ENCODE measurements around the gene RIPOR3. TPM values are rescaled to one million over a fixed set of nuclear protein-coding genes. Genes with fewer than 3 reads are reported as not detected.

Gene RIPOR3
- total and polyA plus RNA-seq, 9 of the 15 experiments (the other 6 are each of a cell fraction or from before 2014, with no cell fraction given), result 3.3 to 62.7 (median 21.4) TPM

DNA sequence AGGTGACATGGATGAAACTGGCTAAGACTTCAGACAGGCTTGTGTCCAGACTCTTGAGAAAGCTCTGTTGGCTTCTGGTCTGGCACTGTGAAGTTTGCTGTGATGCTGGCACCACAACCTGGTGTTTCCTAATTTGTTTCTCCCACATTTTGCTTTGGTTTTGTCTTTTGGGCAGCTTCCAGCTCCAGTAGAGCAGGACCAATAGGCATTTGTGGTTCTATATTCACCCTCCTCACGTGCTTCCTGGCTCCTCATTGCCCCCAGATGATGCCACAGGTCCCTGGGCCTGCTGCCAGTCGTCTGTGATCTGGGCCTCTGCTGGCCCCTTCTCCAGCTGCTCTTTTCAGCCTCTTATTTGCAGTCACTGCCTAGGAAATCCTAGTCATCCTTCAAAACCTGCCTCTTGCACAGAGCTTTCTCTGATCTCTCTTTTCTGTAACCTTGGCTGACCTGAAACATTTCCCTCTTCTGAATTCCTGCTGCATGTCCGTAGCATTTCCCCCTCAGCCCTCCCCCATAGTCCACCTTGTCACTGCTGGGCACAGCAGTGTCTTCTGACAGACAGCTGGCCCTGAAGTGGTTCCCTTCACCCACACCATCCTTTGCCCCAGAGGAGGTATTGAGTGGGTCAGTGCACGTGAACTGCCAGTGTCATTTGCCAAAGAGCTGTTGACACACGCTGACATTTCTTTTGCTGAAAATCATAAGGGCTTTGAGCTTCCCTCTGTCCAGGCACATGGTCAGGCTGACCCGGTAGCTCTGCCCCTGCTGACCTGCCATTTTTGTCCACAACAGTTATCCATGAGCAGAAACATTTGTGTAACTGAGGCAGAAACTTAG is 118.2 kb downstream of the RIPOR3 start:
- no peak for FAIRE-seq
- Histone ChIP-seq H3K79me2 (ENCODE audit: control insufficient read depth, insufficient read depth, low read length) (peaks cover 37% of the 10 kb centered on the region), H3K4me2 (ENCODE audit: insufficient read depth, low read length) (no peak overlapping the region), H3K9me1 (ENCODE audit: control insufficient read depth, insufficient read depth, low read length) (no peaks in the 10 kb centered on the region), H4K20me1 (replicated peaks; ENCODE audit: control insufficient read depth, insufficient read depth, low read length) (no peaks in the 10 kb centered on the region), H3K9me3 (replicated peaks; ENCODE audit: control insufficient read depth, insufficient read depth, low read depth, low read length) (no peaks in the 10 kb centered on the region), H3K27me3 (ENCODE audit: control insufficient read depth in 2 of 2, insufficient read depth in 2 of 2, low read length in 2 of 2) (no peaks in the 10 kb centered on the region), H3K4me1 (replicated peaks in 1 of 2; ENCODE audit: control insufficient read depth in 2 of 2, insufficient read depth in 2 of 2, low read length in 2 of 2) (peaks cover 4 to 22% of the 10 kb centered on the region in 2 experiments), H3K36me3 (ENCODE audit: control insufficient read depth, insufficient read depth, low read length) (peaks cover 91% of the 10 kb centered on the region), H3K4me3 (no peak overlapping the region), H2AFZ (ENCODE audit: low read depth, low read length) (no peak overlapping the region), H3K9ac (ENCODE audit: insufficient read depth in 1 of 2, low read depth in 2 of 2, low read length in 2 of 2) (peak overlapping the region in 1 of 2 experiments; percentile 83; a peak in 1 of 4 replicates), H3K27ac (ENCODE audit: extremely low read depth, low read depth, low read length) (no peak overlapping the region; the same call in 2 of the 3 replicates)
- DNase-seq (ENCODE audit: extremely low read depth in 1 of 4, low spot score in 3 of 4), result no peak
- in situ Hi-C loops (cut with MboI) (loop anchor here (5.0 to 10.0 kb wide), 2 partner anchors 96 to 598 kb away; no protein-coding TSS in a partner anchor), intact Hi-C loops (cut with micrococcal nuclease) (loop anchor here (5.0 kb wide), 1 partner anchor 386 kb away; no protein-coding TSS in a partner anchor)
- no peak for ATAC-seq
- CTCF ChIA-PET (ENCODE audit: low intra/inter-chr PET ratio), result interaction anchor here (0.6 kb wide), 1 partner anchor 383 kb away, joined by 3 read pairs; no protein-coding TSS in a partner anchor
- BruUV-seq (replicated peaks), result no TSS peak
- POLR2A ChIA-PET, result interaction anchor here (0.6 to 2.0 kb wide), 3 partner anchors 11 to 200 kb away, joined by 3 to 6 read pairs (median 4); no protein-coding TSS in a partner anchor
- WGBS (ENCODE audit: insufficient coverage, low coverage, missing lambda C conversion rate), result 78% methylated on average over 6 of the region's 6 CpGs
- TF ChIP-seq CHD2 (IDR thresholded peaks at IDR 0.05; ENCODE audit: low read depth, low read length) (no peak), EP300 (IDR thresholded peaks at IDR 0.05; ENCODE audit: low read length) (no peak), MIER1 (IDR thresholded peaks at IDR 0.05; ENCODE audit: low read depth) (no peak), ZFP30 (CRISPR knock-in tag; IDR thresholded peaks at IDR 0.05; ENCODE audit: borderline replicate concordance) (no peak), ZFP91 (CRISPR knock-in tag; IDR thresholded peaks at IDR 0.05) (no peak), FOXK1 (CRISPR knock-in tag; IDR thresholded peaks at IDR 0.05; ENCODE audit: borderline replicate concordance) (no peak), MCM7 (IDR thresholded peaks at IDR 0.05) (no peak), ZBTB5 (IDR thresholded peaks at IDR 0.05) (no peak), ZNF79 (CRISPR knock-in tag; IDR thresholded peaks at IDR 0.05; ENCODE audit: low read depth) (no peak), TSC22D4 (tag; IDR thresholded peaks at IDR 0.05) (no peak), CBX1 (IDR thresholded peaks at IDR 0.05; ENCODE audit: low read depth) (no peak)
- TF ChIP-seq, protein P1, sequence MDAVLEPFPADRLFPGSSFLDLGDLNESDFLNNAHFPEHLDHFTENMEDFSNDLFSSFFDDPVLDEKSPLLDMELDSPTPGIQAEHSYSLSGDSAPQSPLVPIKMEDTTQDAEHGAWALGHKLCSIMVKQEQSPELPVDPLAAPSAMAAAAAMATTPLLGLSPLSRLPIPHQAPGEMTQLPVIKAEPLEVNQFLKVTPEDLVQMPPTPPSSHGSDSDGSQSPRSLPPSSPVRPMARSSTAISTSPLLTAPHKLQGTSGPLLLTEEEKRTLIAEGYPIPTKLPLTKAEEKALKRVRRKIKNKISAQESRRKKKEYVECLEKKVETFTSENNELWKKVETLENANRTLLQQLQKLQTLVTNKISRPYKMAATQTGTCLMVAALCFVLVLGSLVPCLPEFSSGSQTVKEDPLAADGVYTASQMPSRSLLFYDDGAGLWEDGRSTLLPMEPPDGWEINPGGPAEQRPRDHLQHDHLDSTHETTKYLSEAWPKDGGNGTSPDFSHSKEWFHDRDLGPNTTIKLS (IDR thresholded peaks at IDR 0.05; ENCODE audit: borderline replicate concordance, low read depth), result no peak
- TF ChIP-seq, protein P2, sequence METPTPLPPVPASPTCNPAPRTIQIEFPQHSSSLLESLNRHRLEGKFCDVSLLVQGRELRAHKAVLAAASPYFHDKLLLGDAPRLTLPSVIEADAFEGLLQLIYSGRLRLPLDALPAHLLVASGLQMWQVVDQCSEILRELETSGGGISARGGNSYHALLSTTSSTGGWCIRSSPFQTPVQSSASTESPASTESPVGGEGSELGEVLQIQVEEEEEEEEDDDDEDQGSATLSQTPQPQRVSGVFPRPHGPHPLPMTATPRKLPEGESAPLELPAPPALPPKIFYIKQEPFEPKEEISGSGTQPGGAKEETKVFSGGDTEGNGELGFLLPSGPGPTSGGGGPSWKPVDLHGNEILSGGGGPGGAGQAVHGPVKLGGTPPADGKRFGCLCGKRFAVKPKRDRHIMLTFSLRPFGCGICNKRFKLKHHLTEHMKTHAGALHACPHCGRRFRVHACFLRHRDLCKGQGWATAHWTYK (CRISPR knock-in tag; IDR thresholded peaks at IDR 0.05), result no peak

Measured in K562 (cell line).